GM18858 (cell line): Measurements from ENCODE around the gene HEBP1.

Experiments
- ATAC-seq: cut with Tn5 transposase; IDR thresholded peaks from one replicate; pipeline ENCODE4 v1.9.1; 2021; ENCODE audit not compliant: unreplicated experiment

Gene HEBP1

GRCh38 chr12:12954878-12955625, 45.0 kb downstream of the HEBP1 start:
- ATAC-seq, result no peak

DNA sequence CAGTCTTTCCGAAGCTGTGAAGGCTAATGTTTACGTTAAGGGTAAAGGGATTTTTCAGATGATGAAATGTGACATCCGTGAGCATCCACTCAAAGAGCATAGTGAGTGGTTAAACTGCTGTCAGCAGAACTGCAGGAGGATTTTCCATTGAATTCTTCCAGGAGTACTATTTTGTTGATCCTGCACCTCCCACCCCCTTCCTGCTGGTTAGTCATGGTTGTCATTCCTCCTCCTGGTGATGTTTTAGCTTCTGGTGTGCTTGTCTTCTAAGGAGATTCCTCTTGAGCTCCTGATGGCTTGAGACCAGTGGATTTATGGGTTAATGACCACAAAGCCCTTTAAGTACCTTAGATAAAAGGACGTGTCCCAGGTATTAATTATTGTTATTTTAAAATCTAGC, 45.7 kb downstream of the HEBP1 start:
- ATAC-seq, result no peak

DNA sequence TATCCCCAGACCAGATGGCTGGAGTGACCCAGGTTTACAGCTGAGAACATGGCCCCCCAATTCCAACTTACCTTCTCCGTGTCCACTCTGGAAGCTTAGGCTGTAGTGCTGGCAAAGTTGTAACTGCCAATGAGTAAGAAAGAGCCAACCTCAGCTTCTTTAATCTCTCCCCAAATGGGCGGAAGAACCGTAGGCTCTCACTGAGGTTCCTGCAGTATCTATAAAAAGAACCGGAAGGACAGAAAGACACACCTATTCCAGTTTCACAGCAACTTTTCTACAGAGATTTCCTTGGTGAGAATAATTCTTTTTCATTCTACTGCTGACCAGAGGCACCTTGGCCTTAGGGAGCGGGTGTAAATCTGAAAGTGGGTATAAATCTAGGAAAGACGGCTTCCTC, 48.0 kb downstream of the HEBP1 start, which contains the start of gene GPRC5D:
Gene GPRC5D, minus strand, starts transcription at position 135 of the 400 bp plus-strand sequence. CDS start 1,786 bp downstream, outside the sequence.
- no peak for ATAC-seq

GRCh38 chr12:12951504-12951903, 48.6 kb downstream of the HEBP1 start:
- ATAC-seq, result no peak

DNA sequence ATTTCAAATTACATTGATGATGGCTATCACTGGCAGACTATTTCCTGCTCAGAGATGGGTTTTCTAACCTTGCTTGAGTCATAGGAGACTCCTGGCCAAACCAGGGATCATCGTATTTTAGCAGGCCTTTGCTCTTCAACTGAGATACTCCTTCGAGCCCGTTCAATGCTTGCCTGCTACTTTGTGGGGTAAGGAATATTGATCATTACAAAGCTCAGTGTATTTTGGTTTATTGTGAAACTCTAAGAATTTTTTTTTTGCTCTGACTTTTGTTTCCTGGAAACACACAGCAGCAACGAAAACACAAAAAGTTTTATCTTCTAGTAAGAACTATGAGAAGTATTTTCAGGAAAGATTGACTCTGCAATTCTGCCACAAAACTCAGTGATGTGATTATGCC, 52.2 kb downstream of the HEBP1 start:
- ATAC-seq, result no peak

DNA sequence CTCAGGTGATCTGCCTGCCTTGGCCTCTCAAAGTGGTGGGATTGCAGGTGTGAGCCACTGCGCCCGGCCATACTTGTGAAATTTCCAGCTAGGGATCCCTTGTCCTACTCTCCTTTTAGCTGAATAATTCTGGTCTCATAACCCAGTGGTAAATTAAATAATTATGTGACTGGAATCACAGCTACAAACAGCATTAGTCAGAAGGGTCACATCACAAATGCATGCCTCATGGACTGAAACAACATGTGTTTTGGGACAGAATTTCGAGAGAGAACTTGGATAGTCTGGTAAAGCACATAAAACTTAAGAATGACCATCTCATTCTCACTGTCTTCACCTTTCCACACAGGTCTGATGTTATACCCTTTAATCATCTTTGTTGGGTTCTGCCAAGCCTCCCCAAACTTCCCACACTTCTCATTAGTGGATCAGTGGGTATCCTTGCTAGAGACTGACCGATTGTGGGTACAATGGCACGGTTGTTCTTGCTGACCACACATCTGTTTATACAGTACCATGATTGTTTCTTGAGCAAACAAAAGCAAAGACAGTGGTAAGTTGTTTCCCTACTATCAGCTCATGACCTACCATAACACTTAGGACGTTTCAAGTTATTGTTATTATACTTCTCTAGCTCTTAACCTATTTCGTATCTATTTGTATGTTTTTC, 53.2 kb downstream of the HEBP1 start:
- no peak for ATAC-seq

DNA sequence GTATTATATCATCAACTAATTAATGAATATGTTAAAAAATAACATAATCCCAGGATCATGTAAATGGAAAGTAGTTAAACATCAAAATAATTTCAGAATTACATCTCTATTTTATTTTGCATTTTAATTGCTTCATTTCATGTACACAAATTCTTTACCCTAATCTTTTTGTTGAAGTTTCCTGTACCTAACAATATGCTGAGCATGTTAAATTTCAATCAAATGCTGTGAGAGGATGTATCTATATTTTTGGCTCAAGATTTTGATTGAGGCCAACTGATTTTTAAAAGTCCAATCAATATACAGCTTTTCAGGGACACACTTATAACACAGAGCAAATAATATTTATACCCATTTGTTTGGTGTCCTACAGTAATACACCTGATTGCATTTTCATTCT, 54.5 kb downstream of the HEBP1 start:
- no peak for ATAC-seq

GRCh38 chr12:12943586-12944260, 56.3 kb downstream of the HEBP1 start:
- no peak for ATAC-seq

- ATAC-seq, result no peak
Observed at GRCh38 chr12:12941450-12942350, 58.4 kb downstream of the HEBP1 start.

- ATAC-seq, result no peak
Observed at GRCh38 chr12:12939888-12940287, 60.2 kb downstream of the HEBP1 start.

GRCh38 chr12:12938541-12938940, 61.5 kb downstream of the HEBP1 start:
- ATAC-seq, result no peak

DNA sequence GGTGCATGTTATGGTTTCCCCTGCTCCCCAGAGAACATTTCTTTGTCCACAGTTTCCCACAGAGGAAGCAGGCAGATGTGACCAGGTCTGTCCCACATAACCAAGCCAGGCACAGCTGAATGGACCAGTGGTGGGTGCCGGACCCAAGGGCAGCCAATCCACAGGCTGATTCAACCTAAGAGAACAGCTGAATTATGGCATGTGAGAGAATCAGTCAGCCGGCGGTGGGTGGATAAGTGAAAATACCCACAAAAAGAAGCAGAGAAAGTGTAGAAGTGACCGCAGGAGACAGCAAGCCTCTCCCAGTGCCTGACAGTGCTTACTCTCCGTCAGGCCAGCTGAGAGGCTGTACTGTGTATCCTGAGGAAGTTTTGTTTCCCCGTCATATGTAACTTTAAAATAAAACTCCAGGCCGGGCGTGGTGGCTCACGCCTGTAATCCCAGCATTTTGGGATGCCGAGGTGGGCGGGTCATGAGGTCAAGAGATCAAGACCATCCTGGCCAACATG, 63.0 kb downstream of the HEBP1 start:
- ATAC-seq, result no peak

DNA sequence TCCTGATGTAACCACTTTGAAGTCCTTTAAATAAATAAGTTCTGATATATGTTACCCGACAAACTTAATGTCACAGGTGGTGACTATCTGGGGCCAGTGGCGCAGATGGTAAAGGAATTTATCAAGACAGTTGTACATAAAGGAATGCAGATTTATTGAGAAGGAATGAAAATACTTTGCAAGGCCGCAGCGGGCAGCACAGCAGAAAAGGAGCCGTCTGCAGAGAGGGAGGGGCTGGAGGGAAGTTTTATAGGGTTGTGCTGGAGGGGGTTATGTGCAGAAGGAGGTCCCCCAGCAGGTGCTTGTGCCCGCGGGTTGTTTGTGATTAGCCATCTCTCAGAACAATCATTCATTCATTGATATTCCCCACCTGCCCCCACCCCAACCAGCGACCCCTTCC, 65.5 kb downstream of the HEBP1 start:
- no peak for ATAC-seq

DNA sequence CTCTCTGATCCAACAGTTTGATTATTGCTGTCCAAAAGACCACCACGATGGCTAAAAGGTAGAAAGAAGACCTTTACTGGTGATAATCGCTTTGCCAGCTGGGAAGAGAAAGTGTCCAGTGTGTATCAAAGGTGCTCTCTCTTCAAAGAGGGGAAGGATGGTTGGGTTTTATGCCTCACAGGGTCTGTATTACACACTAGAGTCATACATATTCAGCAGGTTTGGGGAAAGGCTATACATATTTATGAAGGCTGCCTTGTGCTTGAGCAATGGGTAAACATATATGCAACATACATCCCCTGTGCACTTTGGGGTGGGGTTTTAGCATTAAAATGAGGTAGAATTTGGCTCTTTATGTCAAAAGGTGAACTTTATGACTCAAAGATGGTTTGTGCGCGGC, 66.3 kb downstream of the HEBP1 start:
- ATAC-seq, result no peak

DNA sequence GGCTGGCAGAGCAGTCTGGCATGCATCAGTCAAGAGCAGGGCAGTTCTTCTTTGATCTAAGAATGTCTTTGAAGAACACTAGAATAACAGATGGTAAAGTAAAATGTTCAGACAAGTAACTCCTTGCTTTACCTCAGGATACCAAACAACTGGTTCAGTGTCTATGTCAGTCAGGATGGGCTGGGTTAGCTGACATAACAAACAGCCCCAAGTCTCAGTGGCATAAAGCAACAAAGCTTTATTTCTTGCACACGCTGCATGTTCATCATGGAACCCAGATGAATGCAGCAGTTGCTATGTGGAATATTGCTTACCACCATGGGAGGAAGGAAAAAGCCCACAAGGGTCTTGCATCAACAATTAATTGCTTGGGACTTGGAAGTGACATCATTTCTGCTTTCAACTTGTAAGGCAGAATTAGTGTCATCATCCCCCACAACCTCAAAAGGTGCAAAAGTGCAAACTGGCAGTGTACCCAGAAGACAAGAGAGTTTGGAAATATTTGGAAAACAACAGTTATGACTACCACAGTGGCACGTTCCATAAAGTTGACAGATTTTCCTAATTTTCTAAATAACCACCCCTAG, 69.3 kb downstream of the HEBP1 start:
- ATAC-seq, result no peak

- no peak for ATAC-seq
Observed at GRCh38 chr12:12929696-12930095, 70.4 kb downstream of the HEBP1 start.

GRCh38 chr12:12927211-12928079, 72.6 kb downstream of the HEBP1 start:
- ATAC-seq, result no peak

DNA sequence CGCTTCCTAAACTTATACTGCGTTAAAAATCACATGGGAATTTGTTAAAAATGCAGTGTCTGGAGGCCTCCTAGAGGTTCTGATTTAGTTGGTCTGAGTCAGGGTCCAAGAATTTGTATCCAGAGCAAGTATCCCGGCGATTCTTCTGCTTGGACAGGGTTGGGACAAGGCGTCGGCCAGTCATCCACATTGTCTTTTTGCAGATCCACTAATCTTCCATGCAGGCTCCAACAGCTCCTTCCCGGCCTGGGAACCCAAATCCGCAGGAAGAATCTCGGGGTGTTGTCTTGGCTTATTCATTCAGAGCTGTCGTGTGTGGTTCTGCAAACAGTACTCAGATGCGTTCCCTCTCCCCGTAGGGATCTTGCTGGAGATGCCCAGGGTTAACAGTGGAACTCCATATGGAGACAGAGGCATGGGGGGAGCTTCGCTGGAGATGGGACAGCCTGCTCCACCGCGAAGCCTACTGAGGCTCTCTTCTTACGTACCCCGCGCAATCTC, 73.4 kb downstream of the HEBP1 start:
- ATAC-seq, result no peak

GRCh38 chr12:12925388-12925787, 74.7 kb downstream of the HEBP1 start:
- no peak for ATAC-seq
